ENCODE measurements around the gene TNFRSF19.

GRCh38 chr13:23683084-23683483, 112.9 kb downstream of the TNFRSF19 start:
- TF ChIP-seq CTCF (conservative IDR thresholded peaks at IDR 0.05; ENCODE audit: low read depth, low read length) (no peak), MXI1 (IDR thresholded peaks at IDR 0.05; ENCODE audit: borderline replicate concordance, low read depth, low read length) (no peak), POLR2A (IDR thresholded peaks at IDR 0.05; ENCODE audit: low read depth, low read length) (no peak), RFX5 (IDR thresholded peaks at IDR 0.05; ENCODE audit: low read depth, low read length) (no peak), RCOR1 (IDR thresholded peaks at IDR 0.05; ENCODE audit: insufficient replicate concordance, low read length) (no peak), ELK1 (IDR thresholded peaks at IDR 0.05; ENCODE audit: borderline replicate concordance, low read depth, low read length) (no peak), RAD21 (IDR thresholded peaks at IDR 0.05; ENCODE audit: low read length) (no peak), MAFK (IDR thresholded peaks at IDR 0.05; ENCODE audit: low read depth, low read length) (no peak), MAZ (IDR thresholded peaks at IDR 0.05; ENCODE audit: borderline replicate concordance, low read depth, low read length) (no peak), CHD1 (IDR thresholded peaks at IDR 0.05; ENCODE audit: low read depth, low read length) (no peak), USF2 (IDR thresholded peaks at IDR 0.05; ENCODE audit: low read depth, low read length) (no peak), NFE2L2 (IDR thresholded peaks at IDR 0.05; ENCODE audit: low read depth, low read length) (no peak)

Data from IMR-90 (cell line).